ENCODE data around the gene AHR.
A peak's percentile ranks its signal among the peaks of the same experiment; 100 is the strongest.

AHR gene

GRCh38 chr7:17298102-17298839, at the start of gene AHR:
Gene AHR (plus strand): TSS chr7:17298652. CDS start chr7:17299265, 613 bp downstream.
- TF ChIP-seq CTCF (IDR thresholded peaks at IDR 0.05; ENCODE audit: insufficient read depth, low read length, poor library complexity, severe bottlenecking): no peak
- H3K36me3 ChIP-seq (ENCODE audit: control insufficient read depth, insufficient read depth, low read length): no peaks in the 10 kb centered on the region
- peak within 1 kb of the TSS; percentile 74 for H3K4me3 ChIP-seq (replicated peaks; ENCODE audit: low read depth, low read length)
- H3K27me3 ChIP-seq (replicated peaks; ENCODE audit: control insufficient read depth, insufficient read depth, low read length): no peaks in the 10 kb centered on the region
- DNase-seq (ENCODE audit: extremely low read depth, insufficient read length): peak; percentile 84

- no peak for TF ChIP-seq CTCF (IDR thresholded peaks at IDR 0.05; ENCODE audit: insufficient read depth, low read length, poor library complexity, severe bottlenecking)
- Histone ChIP-seq H3K36me3 (ENCODE audit: control insufficient read depth, insufficient read depth, low read length) (no peaks in the 10 kb centered on the region), H3K27me3 (replicated peaks; ENCODE audit: control insufficient read depth, insufficient read depth, low read length) (no peaks in the 10 kb centered on the region), H3K4me3 (replicated peaks; ENCODE audit: low read depth, low read length) (no peak overlapping the region)
- DNase-seq (ENCODE audit: extremely low read depth, insufficient read length): no peak
These were observed 44.6 kb upstream of the AHR start for GRCh38 chr7:17253885-17254284.

DNA sequence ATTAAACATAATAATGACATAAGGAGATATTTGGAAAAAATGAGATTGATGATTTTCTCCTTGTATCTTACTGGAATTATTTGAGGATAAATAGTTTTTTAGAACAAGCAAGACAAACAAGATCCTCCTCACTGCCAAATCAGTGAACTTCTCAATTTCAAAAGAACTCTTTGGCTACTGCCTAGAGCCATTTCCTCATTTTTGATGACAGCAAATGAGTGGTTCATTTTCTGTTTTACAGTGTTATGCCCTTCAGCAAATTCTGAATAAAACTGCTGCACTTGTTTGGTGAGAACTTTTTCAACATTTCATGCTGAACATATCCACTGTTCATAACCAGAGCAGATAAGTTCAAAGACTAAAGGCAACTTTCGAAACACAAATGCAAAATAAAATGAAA, 42.5 kb upstream of the AHR start:
- H3K36me3 ChIP-seq (ENCODE audit: control insufficient read depth, insufficient read depth, low read length): no peaks in the 10 kb centered on the region
- DNase-seq (ENCODE audit: extremely low read depth, insufficient read length): no peak
- no peak for TF ChIP-seq CTCF (IDR thresholded peaks at IDR 0.05; ENCODE audit: insufficient read depth, low read length, poor library complexity, severe bottlenecking)
- no peak overlapping the region for H3K4me3 ChIP-seq (replicated peaks; ENCODE audit: low read depth, low read length)
- no peaks in the 10 kb centered on the region for H3K27me3 ChIP-seq (replicated peaks; ENCODE audit: control insufficient read depth, insufficient read depth, low read length)

GRCh38 chr7:17256375-17256774, 42.1 kb upstream of the AHR start:
- no peak for DNase-seq (ENCODE audit: extremely low read depth, insufficient read length)
- TF ChIP-seq CTCF (IDR thresholded peaks at IDR 0.05; ENCODE audit: insufficient read depth, low read length, poor library complexity, severe bottlenecking): no peak
- H3K36me3 ChIP-seq (ENCODE audit: control insufficient read depth, insufficient read depth, low read length): no peaks in the 10 kb centered on the region

GRCh38 chr7:17266565-17266964, 31.9 kb upstream of the AHR start:
- DNase-seq (ENCODE audit: extremely low read depth, insufficient read length): no peak
- Histone ChIP-seq H3K36me3 (ENCODE audit: control insufficient read depth, insufficient read depth, low read length) (no peaks in the 10 kb centered on the region), H3K4me3 (replicated peaks; ENCODE audit: low read depth, low read length) (no peak overlapping the region), H3K27me3 (replicated peaks; ENCODE audit: control insufficient read depth, insufficient read depth, low read length) (no peaks in the 10 kb centered on the region)
- TF ChIP-seq CTCF (IDR thresholded peaks at IDR 0.05; ENCODE audit: insufficient read depth, low read length, poor library complexity, severe bottlenecking): no peak

More at GRCh38 chr7:17256375-17256774, 42.1 kb upstream of the AHR start:
- no peaks in the 10 kb centered on the region for H3K27me3 ChIP-seq (replicated peaks; ENCODE audit: control insufficient read depth, insufficient read depth, low read length)
- no peak overlapping the region for H3K4me3 ChIP-seq (replicated peaks; ENCODE audit: low read depth, low read length)

Data from GM06990 (cell line).